H1 (cell line): ENCODE results near the gene CLTCL1. TPM values are rescaled to one million over a fixed set of nuclear protein-coding genes. Genes with fewer than 3 reads are reported as not detected.

ENCODE experiments used
- CTCF ChIA-PET: fragments of 300-600 bp; sonication (Branson Sonifier 250); formaldehyde crosslinking; loops from one replicate; lab custom pipeline; 2021; ENCODE audit not compliant: partially characterized antibody; lab: Charles Lee
- POLR2A ChIA-PET: fragments of 300-600 bp; sonication (Branson Sonifier 250); formaldehyde crosslinking; loops from one replicate; lab custom pipeline; 2021; ENCODE audit warnings: inconsistent platforms; ENCODE audit not compliant: partially characterized antibody; lab: Charles Lee
- DNase-seq, 2 experiments: peaks; one replicate each; pipeline versions ENCODE4 v3.0.0 to v3.0.0-alpha.2; 2010 to 2022; ENCODE audit warnings: low spot score in 2 of 2, low read depth in 1 of 2, mixed read lengths in 1 of 2
- FAIRE-seq: peaks from 2 replicates; lab custom pipeline; 2011; peaks lifted over from hg19 to GRCh38; lab: Jason Lieb, UNC
- H2AFZ ChIP-seq: 2 replicates; pipeline ENCODE4 v1.8.1; 2012; ENCODE audit warnings: low read length, inconsistent platforms
- H2AK5ac ChIP-seq: 2 replicates; pipeline ENCODE4 v1.6.1; 2013; ENCODE audit warnings: low read depth, low read length
- H2BK120ac ChIP-seq: replicated peaks from 2 replicates; pipeline ENCODE3; 2013; ENCODE audit warnings: low read depth, low read length, inconsistent platforms
- H2BK12ac ChIP-seq: 2 replicates; pipeline ENCODE4 v1.6.1; 2013; ENCODE audit warnings: low read depth, low read length
- H2BK15ac ChIP-seq: 2 replicates; pipeline ENCODE4 v1.6.1; 2013; ENCODE audit warnings: low read length
- H2BK20ac ChIP-seq: 2 replicates; pipeline ENCODE4 v1.6.1; 2013; ENCODE audit warnings: low read length
- H2BK5ac ChIP-seq: 2 replicates; pipeline ENCODE4 v1.6.1; 2013; ENCODE audit warnings: low read depth, low read length
- H3K14ac ChIP-seq: 2 replicates; pipeline ENCODE4 v1.6.1; 2013; ENCODE audit warnings: inconsistent platforms; ENCODE audit not compliant: insufficient read length
- H3K18ac ChIP-seq: 2 replicates; pipeline ENCODE4 v1.6.1; 2013; ENCODE audit warnings: low read length; ENCODE audit errors: extremely low read depth
- H3K23ac ChIP-seq: 2 replicates; pipeline ENCODE4 v1.6.1; 2013; ENCODE audit warnings: inconsistent platforms; ENCODE audit not compliant: insufficient read length
- H3K23me2 ChIP-seq: 2 replicates; pipeline ENCODE4 v1.6.1; 2013; ENCODE audit warnings: low read depth, low read length
- H3K27ac ChIP-seq: 2 replicates; pipeline ENCODE4 v1.6.1; 2011; ENCODE audit warnings: low read depth, low read length, inconsistent platforms
- H3K27me3 ChIP-seq, 4 experiments: replicated peaks in 1 of 4; 1 replicate in 1 of 4; 2 replicates in 3 of 4; pipeline versions ENCODE4 v1.6.1 to v1.8.1; 2011 to 2013; ENCODE audit warnings: low read length in 3 of 4, mild to moderate bottlenecking in 3 of 4, inconsistent platforms in 2 of 4, mixed read lengths in 2 of 4, moderate library complexity in 1 of 4; ENCODE audit not compliant: control insufficient read depth in 3 of 4, insufficient read depth in 3 of 4; ENCODE audit errors: extremely low read depth in 1 of 4
- H3K36me3 ChIP-seq, 4 experiments: 2 replicates each; pipeline versions ENCODE4 v1.6.1 to v1.8.1; 2011 to 2013; ENCODE audit warnings: mild to moderate bottlenecking in 4 of 4, low read length in 3 of 4, moderate library complexity in 2 of 4, control low read depth in 1 of 4, inconsistent platforms in 1 of 4; ENCODE audit not compliant: insufficient read depth in 4 of 4, control insufficient read depth in 2 of 4
- H3K4ac ChIP-seq: replicated peaks from 2 replicates; pipeline ENCODE3; 2013; ENCODE audit warnings: low read length, low read depth, mixed read lengths, inconsistent platforms; ENCODE audit not compliant: insufficient read length
- H3K4me1 ChIP-seq, 4 experiments: replicated peaks in 1 of 4; 1 replicate in 1 of 4; 2 replicates in 3 of 4; pipeline versions ENCODE4 v1.6.1 to v1.8.1; 2011 to 2013; ENCODE audit warnings: low read length in 3 of 4, inconsistent platforms in 2 of 4, mixed read lengths in 1 of 4; ENCODE audit not compliant: insufficient read depth in 4 of 4, control insufficient read depth in 3 of 4
- H3K4me2 ChIP-seq, 2 experiments: 2 replicates each; pipeline versions ENCODE4 v1.6.1 to v1.8.1; 2011 to 2013; ENCODE audit warnings: low read depth in 2 of 2, low read length in 2 of 2, control low read depth in 1 of 2, inconsistent platforms in 1 of 2, mild to moderate bottlenecking in 1 of 2; ENCODE audit not compliant: insufficient read depth in 1 of 2
- H3K4me3 ChIP-seq, 4 experiments: fragments of 200-600, 300-600 bp in 1 of 4; sonication (generic), shearing (Covaris generic), sonication (Bioruptor Twin) in 1 of 4; 2 replicates each; pipeline versions ENCODE4 v1.5.1 to v1.8.1; 2011 to 2016; ENCODE audit warnings: low read length in 4 of 4, low read depth in 3 of 4, control low read depth in 2 of 4, inconsistent platforms in 2 of 4, mild to moderate bottlenecking in 2 of 4, mixed read lengths in 1 of 4, moderate library complexity in 1 of 4; ENCODE audit not compliant: insufficient read depth in 2 of 4; ENCODE audit errors: extremely low read depth in 1 of 4
- H3K56ac ChIP-seq: replicated peaks from 2 replicates; pipeline ENCODE3; 2013; ENCODE audit warnings: low read depth, mild to moderate bottlenecking, mixed read lengths, low read length, inconsistent platforms; ENCODE audit not compliant: insufficient read length
- H3K79me1 ChIP-seq: 2 replicates; pipeline ENCODE4 v1.6.1; 2013; ENCODE audit warnings: low read depth, low read length, control low read depth
- H3K79me2 ChIP-seq, 2 experiments: 2 replicates each; pipeline versions ENCODE4 v1.6.1 to v1.8.1; 2012 to 2013; ENCODE audit warnings: low read length in 2 of 2, mild to moderate bottlenecking in 2 of 2, inconsistent platforms in 1 of 2; ENCODE audit not compliant: insufficient read depth in 2 of 2, control insufficient read depth in 1 of 2
- H3K9ac ChIP-seq, 4 experiments: replicated peaks in 1 of 4; 1 replicate in 1 of 4; 2 replicates in 3 of 4; pipeline versions ENCODE4 v1.6.1 to v1.8.1; 2011 to 2013; ENCODE audit warnings: low read depth in 3 of 4, low read length in 3 of 4, control low read depth in 2 of 4, mild to moderate bottlenecking in 2 of 4, moderate library complexity in 2 of 4, inconsistent platforms in 1 of 4; ENCODE audit errors: extremely low read depth in 1 of 4
- H3K9me3 ChIP-seq, 2 experiments: 2 replicates each; pipeline versions ENCODE4 v1.6.1 to v1.8.1; 2012 to 2013; ENCODE audit warnings: mild to moderate bottlenecking in 2 of 2, moderate library complexity in 2 of 2, control low read depth in 1 of 2, inconsistent platforms in 1 of 2, low read depth in 1 of 2, low read length in 1 of 2, mixed read lengths in 1 of 2; ENCODE audit not compliant: insufficient read depth in 2 of 2
- H4K20me1 ChIP-seq, 2 experiments: replicated peaks in 1 of 2; 2 replicates each; pipeline versions ENCODE3 to v1.8.1; 2011 to 2013; ENCODE audit warnings: inconsistent platforms in 2 of 2, low read length in 2 of 2, mild to moderate bottlenecking in 1 of 2; ENCODE audit not compliant: insufficient read depth in 2 of 2, control insufficient read depth in 1 of 2
- H4K5ac ChIP-seq: 2 replicates; pipeline ENCODE4 v1.6.1; 2013; ENCODE audit warnings: low read length, low read depth, mixed read lengths, inconsistent platforms; ENCODE audit not compliant: insufficient read length
- H4K8ac ChIP-seq: 2 replicates; pipeline ENCODE4 v1.8.0; 2013; ENCODE audit warnings: mild to moderate bottlenecking, moderate library complexity, low read length, inconsistent platforms; ENCODE audit not compliant: insufficient read depth; ENCODE audit errors: extremely low read depth
- H4K91ac ChIP-seq: replicated peaks from 2 replicates; pipeline ENCODE3; 2013; ENCODE audit warnings: low read length, mixed read lengths, inconsistent platforms; ENCODE audit not compliant: insufficient read length
- CHD1 ChIP-seq: IDR thresholded peaks from 2 replicates; pipeline ENCODE4 v1.6.1; 2012; ENCODE audit warnings: low read depth, low read length, improper control_type of control experiment
- E2F6 ChIP-seq: IDR thresholded peaks from 2 replicates; pipeline ENCODE4 v1.6.1; 2012; ENCODE audit warnings: inconsistent platforms
- HDAC6 ChIP-seq: IDR thresholded peaks from one replicate; pipeline ENCODE4 v1.7.1; 2012; ENCODE audit warnings: low read depth, mild to moderate bottlenecking, inconsistent platforms, low read length, moderate library complexity
- PHF8 ChIP-seq: fragments of 200-600 bp; sonication (generic); conservative IDR thresholded peaks from 2 replicates; pipeline ENCODE4 v1.7.1; 2012; ENCODE audit warnings: low read depth, mild to moderate bottlenecking, inconsistent platforms, low read length, moderate library complexity
- SP1 ChIP-seq: IDR thresholded peaks from 2 replicates; pipeline ENCODE4 v1.6.1; 2011; ENCODE audit warnings: low read depth, low read length
- SP4 ChIP-seq: IDR thresholded peaks from 2 replicates; pipeline ENCODE4 v1.6.1; 2012; ENCODE audit warnings: low read length, inconsistent platforms
- USF2 ChIP-seq: IDR thresholded peaks from 2 replicates; pipeline ENCODE4 v1.6.1; 2011; ENCODE audit warnings: low read length, improper control_type of control experiment
- WGBS, 2 experiments: shearing (Covaris generic) in 1 of 2; methylation state at CpG; one replicate each; pipeline versions ENCODE4 v1.1.6 to v1.1.7; 2013 to 2015; ENCODE audit warnings: low lambda C conversion rate in 2 of 2, mixed read lengths in 2 of 2, inconsistent platforms in 1 of 2, low coverage in 1 of 2, missing lambda C conversion rate in 1 of 2; ENCODE audit not compliant: insufficient replicate concordance in 2 of 2, insufficient coverage in 1 of 2, insufficient read length in 1 of 2; ENCODE audit errors: extremely low coverage in 1 of 2, missing lambda C conversion rate in 1 of 2; 5-methylcytosine and 5-hydroxymethylcytosine counted together
- polyA plus RNA-seq, 7 experiments: library from polyadenylated mRNA; depleted of rRNA in 3 of 7; stranded (reverse) in 5 of 7; unstranded in 2 of 7; fragments of >200 nt in 5 of 7; fragments of 200-250 nt in 2 of 7; gene quantifications; 1 replicate in 5 of 7; 2 replicates in 1 of 7; 4 replicates in 1 of 7; pipeline versions ENCODE4 v1.2.1 to v1.2.3, GENCODE V29; 2011 to 2013; ENCODE audit warnings: missing spikeins in 2 of 7, mixed read lengths in 2 of 7
- total RNA-seq: library from RNA; stranded (reverse); fragmentation: NEBNext Ultra II Directional; extraction: Animal tissue kit (Norgen Biotek cat#: 25700); gene quantifications from 2 replicates; pipeline ENCODE4 v1.2.1, GENCODE V29; 2021

CLTCL1 gene
- total and polyA plus RNA-seq, 2 of the 8 experiments (the other 6 are each of a cell fraction or from before 2014, with no cell fraction given): 12.4 to 17.0 TPM

- Histone ChIP-seq H2BK15ac (no peak overlapping the region), H3K18ac (no peak overlapping the region), H3K56ac (no peak overlapping the region), H3K23me2 (no peaks in the 10 kb centered on the region), H2BK12ac (no peak overlapping the region), H3K79me1 (peaks cover 3% of the 10 kb centered on the region), H3K9me3 (no peaks in the 10 kb centered on the region), H3K4me2 (no peak overlapping the region), H3K27ac (no peak overlapping the region), H4K5ac (no peak overlapping the region), H3K4me1 (peaks cover 0 to 3% (median 1%) of the 10 kb centered on the region in 4 experiments; a peak in 2 of 7 replicates), H3K79me2 (peaks cover 3 to 11% of the 10 kb centered on the region in 2 experiments), H2BK20ac (no peak overlapping the region), H3K27me3 (no peaks in the 10 kb centered on the region), H3K14ac (no peak overlapping the region), H2BK5ac (no peak overlapping the region), H3K4me3 (no peak overlapping the region), H2AFZ (no peak overlapping the region), H3K4ac (no peak overlapping the region), H4K91ac (no peak overlapping the region), H3K36me3 (peaks cover 0 to 4% (median under 1%) of the 10 kb centered on the region in 4 experiments; a peak in 1 of 8 replicates), H4K8ac (no peak overlapping the region), H3K9ac (no peak overlapping the region), H3K23ac (no peak overlapping the region), H2AK5ac (no peak overlapping the region), H2BK120ac (no peak overlapping the region), H4K20me1 (peaks cover 0 to 1% of the 10 kb centered on the region in 2 experiments)
- WGBS, 2 experiments: 89% methylated on average over 8 of the region's 8 CpGs; no CpG with 5 or more reads in 1 of the 2 experiments
- ChIA-PET POLR2A (interaction anchor here (1.2 kb wide), 1 partner anchor 10 kb away, joined by 3 read pairs; no protein-coding TSS in a partner anchor), CTCF (interaction anchor here (1.3 to 1.6 kb wide), 2 partner anchors 11 to 24 kb away, joined by 3 to 11 read pairs; no protein-coding TSS in a partner anchor)
- TF ChIP-seq HDAC6 (no peak), CHD1 (no peak), SP1 (no peak), PHF8 (no peak), USF2 (no peak), E2F6 (no peak), SP4 (no peak)
- FAIRE-seq (no peak), DNase-seq (peak in 1 of 2 experiments; percentile 22)
Measured at GRCh38 chr22:19275104-19275503, 16.4 kb downstream of the CLTCL1 start.
